H9 (cell line): ENCODE results near the gene ACTRT1. TPM values are rescaled to one million over a fixed set of nuclear protein-coding genes. Genes with fewer than 3 reads are reported as not detected.

ENCODE experiments used
- DNase-seq: peaks from one replicate; pipeline ENCODE4 v3.0.0-alpha.2; 2017
- H2AFZ ChIP-seq: one replicate; pipeline ENCODE4 v1.6.1; 2013; ENCODE audit warnings: mild to moderate bottlenecking, low read length, control low read depth, moderate library complexity
- H2AK5ac ChIP-seq: 2 replicates; pipeline ENCODE4 v1.6.1; 2013; ENCODE audit warnings: low read length, control low read depth, mixed read lengths; ENCODE audit not compliant: insufficient read length
- H2BK120ac ChIP-seq: one replicate; pipeline ENCODE4 v1.6.1; 2013; ENCODE audit warnings: low read depth, mild to moderate bottlenecking, low read length, control low read depth, inconsistent platforms; ENCODE audit not compliant: poor library complexity, severe bottlenecking
- H2BK12ac ChIP-seq: 2 replicates; pipeline ENCODE4 v1.6.1; 2013; ENCODE audit warnings: low read length, control low read depth, mixed read lengths, low read depth; ENCODE audit not compliant: insufficient read length
- H2BK15ac ChIP-seq: 2 replicates; pipeline ENCODE4 v1.6.1; 2013; ENCODE audit warnings: low read depth, low read length, control low read depth
- H2BK20ac ChIP-seq: one replicate; pipeline ENCODE4 v1.6.1; 2013; ENCODE audit warnings: low read depth, mild to moderate bottlenecking, low read length, control low read depth, inconsistent platforms; ENCODE audit not compliant: poor library complexity, severe bottlenecking
- H2BK5ac ChIP-seq: 2 replicates; pipeline ENCODE4 v1.6.1; 2013; ENCODE audit warnings: low read length, control low read depth, mixed read lengths; ENCODE audit not compliant: insufficient read length
- H3K14ac ChIP-seq: 2 replicates; pipeline ENCODE4 v1.6.1; 2013; ENCODE audit warnings: low read length, control low read depth; ENCODE audit not compliant: insufficient read depth
- H3K18ac ChIP-seq: 2 replicates; pipeline ENCODE4 v1.6.1; 2013; ENCODE audit warnings: low read depth, mild to moderate bottlenecking, mixed read lengths, low read length, control low read depth; ENCODE audit not compliant: insufficient read length
- H3K23ac ChIP-seq: 2 replicates; pipeline ENCODE4 v1.6.1; 2013; ENCODE audit warnings: low read length, control low read depth, mixed read lengths, low read depth; ENCODE audit not compliant: insufficient read length
- H3K23me2 ChIP-seq: 2 replicates; pipeline ENCODE4 v1.6.1; 2013; ENCODE audit warnings: low read depth, mild to moderate bottlenecking, mixed read lengths, low read length, control low read depth; ENCODE audit not compliant: insufficient read length, poor library complexity, severe bottlenecking
- H3K27ac ChIP-seq: 2 replicates; pipeline ENCODE4 v1.5.1; 2013; ENCODE audit warnings: low read length, control low read depth, mixed read lengths, low read depth; ENCODE audit not compliant: insufficient read length
- H3K27me3 ChIP-seq: 2 replicates; pipeline ENCODE4 v1.6.1; 2013; ENCODE audit warnings: low read length, control low read depth, inconsistent platforms; ENCODE audit not compliant: insufficient read depth
- H3K4ac ChIP-seq: 2 replicates; pipeline ENCODE4 v1.6.1; 2013; ENCODE audit warnings: low read depth, mild to moderate bottlenecking, control low read depth, inconsistent platforms, low read length, moderate library complexity
- H3K4me1 ChIP-seq: 2 replicates; pipeline ENCODE4 v1.6.1; 2013; ENCODE audit warnings: low read length, control low read depth, inconsistent platforms; ENCODE audit not compliant: insufficient read depth
- H3K4me2 ChIP-seq: 2 replicates; pipeline ENCODE4 v1.6.1; 2013; ENCODE audit warnings: low read length, control low read depth, mixed read lengths; ENCODE audit not compliant: insufficient read length, insufficient read depth
- H3K56ac ChIP-seq: 2 replicates; pipeline ENCODE4 v1.6.1; 2013; ENCODE audit warnings: low read depth, mild to moderate bottlenecking, mixed read lengths, low read length, control low read depth; ENCODE audit not compliant: insufficient read length
- H3K79me1 ChIP-seq: 2 replicates; pipeline ENCODE4 v1.6.1; 2013; ENCODE audit warnings: low read depth, mild to moderate bottlenecking, moderate library complexity, low read length, control low read depth, inconsistent platforms; ENCODE audit not compliant: insufficient read depth, poor library complexity, severe bottlenecking
- H3K79me2 ChIP-seq: 2 replicates; pipeline ENCODE4 v1.6.1; 2013; ENCODE audit warnings: low read length, control low read depth, inconsistent platforms; ENCODE audit not compliant: insufficient read depth
- H3K9ac ChIP-seq: 2 replicates; pipeline ENCODE4 v1.6.1; 2013; ENCODE audit warnings: low read length, control low read depth, mixed read lengths; ENCODE audit not compliant: insufficient read length; ENCODE audit errors: extremely low read depth
- H3K9me3 ChIP-seq: one replicate; pipeline ENCODE4 v1.6.1; 2013; ENCODE audit warnings: low read depth, low read length, inconsistent platforms; ENCODE audit not compliant: control insufficient read depth
- H3T11ph ChIP-seq: one replicate; pipeline ENCODE4 v1.6.1; 2013; ENCODE audit warnings: mild to moderate bottlenecking, low read length, control low read depth, inconsistent platforms
- H4K20me1 ChIP-seq: one replicate; pipeline ENCODE4 v1.6.1; 2013; ENCODE audit not compliant: control insufficient read depth, insufficient read length, insufficient read depth
- H4K5ac ChIP-seq: 2 replicates; pipeline ENCODE4 v1.6.1; 2013; ENCODE audit warnings: low read depth, mild to moderate bottlenecking, mixed read lengths, low read length, control low read depth; ENCODE audit not compliant: insufficient read length
- H4K8ac ChIP-seq: replicated peaks from 2 replicates; pipeline ENCODE4 v1.6.1; 2013; ENCODE audit warnings: low read length, control low read depth, mixed read lengths, low read depth; ENCODE audit not compliant: insufficient read length
- H4K91ac ChIP-seq: 2 replicates; pipeline ENCODE4 v1.6.1; 2013; ENCODE audit warnings: low read depth, mild to moderate bottlenecking, moderate library complexity, mixed read lengths, low read length, control low read depth; ENCODE audit not compliant: insufficient read length
- H3K27ac Mint-ChIP-seq, 3 experiments: 2 replicates in 2 of 3; 3 replicates in 1 of 3; pipeline ENCODE4 v1.8.0; 2020 to 2021; ENCODE audit warnings: mixed read lengths in 3 of 3, mild to moderate bottlenecking in 1 of 3, moderate library complexity in 1 of 3
- H3K27me3 Mint-ChIP-seq: 2 replicates; pipeline ENCODE4 v1.8.0; 2021; ENCODE audit warnings: low read depth, mild to moderate bottlenecking, moderate library complexity, mixed read lengths
- H3K36me3 Mint-ChIP-seq, 3 experiments: 2 replicates in 2 of 3; 3 replicates in 1 of 3; pipeline ENCODE4 v1.8.0; 2020 to 2021; ENCODE audit warnings: low read depth in 3 of 3, mixed read lengths in 3 of 3; ENCODE audit not compliant: insufficient read depth in 1 of 3
- H3K4me1 Mint-ChIP-seq, 2 experiments: 2 replicates each; pipeline ENCODE4 v1.8.0; 2020; ENCODE audit warnings: mixed read lengths in 2 of 2
- H3K4me3 Mint-ChIP-seq, 2 experiments: 2 replicates in 1 of 2; 3 replicates in 1 of 2; pipeline ENCODE4 v1.8.0; 2020 to 2021; ENCODE audit warnings: mild to moderate bottlenecking in 2 of 2, mixed read lengths in 2 of 2, moderate library complexity in 1 of 2
- H3K9me3 Mint-ChIP-seq, 2 experiments: 2 replicates in 1 of 2; 3 replicates in 1 of 2; pipeline ENCODE4 v1.8.0; 2020; ENCODE audit warnings: mild to moderate bottlenecking in 2 of 2, mixed read lengths in 2 of 2, moderate library complexity in 1 of 2
- CTCF ChIP-seq: fragments of 200-600 bp; sonication (generic); conservative IDR thresholded peaks from 3 replicates; pipeline ENCODE4 v1.8.0; 2021; ENCODE audit warnings: antibody characterized with exemption, mild to moderate bottlenecking
- WGBS: extraction: QIAGEN DNeasy Blood & Tissue Kit; methylation state at CpG from one replicate; pipeline ENCODE4 v1.1.7; 2013; ENCODE audit warnings: missing lambda C conversion rate, low lambda C conversion rate, mixed read lengths; ENCODE audit not compliant: insufficient read length; ENCODE audit errors: extremely low coverage; 5-methylcytosine and 5-hydroxymethylcytosine counted together
- total RNA-seq: library from RNA; stranded (reverse); gene quantifications from 2 replicates; pipeline ENCODE4 v1.2.1, GENCODE V29; 2021

The ACTRT1 gene
- total RNA-seq, 1 experiment from 2014 or later: not detected

DNA sequence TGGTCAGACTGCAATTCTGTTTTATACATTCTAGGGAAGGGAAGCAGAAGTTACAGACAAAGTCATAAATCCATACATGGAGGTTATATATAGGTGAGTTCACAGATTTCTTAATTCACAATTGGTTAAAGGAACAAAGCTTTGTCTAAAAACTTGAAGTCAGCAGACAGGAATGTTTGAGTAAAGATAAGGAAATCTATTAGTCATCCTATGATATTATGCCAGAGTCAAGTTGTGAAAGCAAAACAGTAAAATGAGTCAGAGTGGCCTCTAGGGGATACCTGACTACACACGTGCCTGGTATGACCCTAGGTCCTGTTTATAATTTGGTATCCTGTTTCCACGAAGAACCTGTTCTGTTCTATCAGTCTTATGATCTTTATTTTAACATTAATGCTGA is 31.5 kb downstream of the ACTRT1 start:
- Histone ChIP-seq H2AFZ (no peak overlapping the region), H2AK5ac (no peak overlapping the region), H3K23me2 (no peaks in the 10 kb centered on the region), H3T11ph (no peak overlapping the region), H3K4ac (no peak overlapping the region), H3K27me3 (no peaks in the 10 kb centered on the region), H4K20me1 (no peaks in the 10 kb centered on the region), H2BK5ac (no peak overlapping the region), H3K9ac (no peak overlapping the region), H2BK12ac (no peak overlapping the region), H3K4me2 (no peak overlapping the region), H4K8ac (no peak overlapping the region), H3K27ac (no peak overlapping the region), H3K4me1 (no peaks in the 10 kb centered on the region), H3K14ac (no peak overlapping the region), H3K79me1 (no peaks in the 10 kb centered on the region), H2BK15ac (no peak overlapping the region), H2BK120ac (no peak overlapping the region), H3K23ac (no peak overlapping the region), H3K18ac (no peak overlapping the region), H4K91ac (no peak overlapping the region), H3K79me2 (no peaks in the 10 kb centered on the region), H2BK20ac (no peak overlapping the region), H3K56ac (no peak overlapping the region), H3K9me3 (no peaks in the 10 kb centered on the region), H4K5ac (no peak overlapping the region)
- no CpG with 5 or more reads among the region's 2 CpGs for WGBS
- peaks cover 13 to 30% (median 21%) of the 10 kb centered on the region in 3 experiments for H3K36me3 Mint-ChIP-seq
- DNase-seq: no peak
- no peak overlapping the region for H3K27ac Mint-ChIP-seq
- no peak for TF ChIP-seq CTCF
- H3K27me3 Mint-ChIP-seq: no peaks in the 10 kb centered on the region
- H3K4me1 Mint-ChIP-seq: no peaks in the 10 kb centered on the region
- peaks cover 38 to 63% of the 10 kb centered on the region in 2 experiments for H3K9me3 Mint-ChIP-seq
- no peak overlapping the region for H3K4me3 Mint-ChIP-seq
